ENCODE measurements around the gene PCDHA9. TPM values are rescaled to one million over a fixed set of nuclear protein-coding genes. Genes with fewer than 3 reads are reported as not detected.

Gene PCDHA9
- total RNA-seq, 2 experiments from 2014 or later = not detected

- peaks cover 74% of the 10 kb centered on the region for H3K27me3 Mint-ChIP-seq
- ATAC-seq (ENCODE audit: poor library complexity) = no peak
Observed at GRCh38 chr5:140877262-140877581, 29.0 kb downstream of the PCDHA9 start.

GRCh38 chr5:140881889-140882590 lies 33.9 kb downstream of the PCDHA9 start, which contains the start of gene PCDHA13:
PCDHA13 (plus strand) TSS chr5:140882124; CDS start chr5:140882269, 145 bp downstream.
- CTCF ChIA-PET = no interaction called here
- ATAC-seq (ENCODE audit: poor library complexity) (no peak), DNase-seq (no peak)
- TF ChIP-seq CTCF (IDR thresholded peaks at IDR 0.05) = no peak
- Mint-ChIP-seq H3K36me3 (ENCODE audit: low read depth) (peaks cover 15% of the 10 kb centered on the region), H3K27ac (no peak within 1 kb of the TSS), H3K9me3 (peaks cover 15% of the 10 kb centered on the region), H3K27me3 (peaks cover 56% of the 10 kb centered on the region), H3K4me1 (ENCODE audit: low read depth) (no peaks in the 10 kb centered on the region), H3K4me3 (no peak within 1 kb of the TSS)
- H3K36me3 ChIP-seq (ENCODE audit: insufficient read depth, low read length) = no peaks in the 10 kb centered on the region
- H3K4me3 ChIP-seq (ENCODE audit: low read length) = no peak within 1 kb of the TSS
- no peaks in the 10 kb centered on the region for H3K4me1 ChIP-seq (ENCODE audit: insufficient read depth, low read length)
- peaks cover 14 to 39% of the 10 kb centered on the region in 2 experiments for H3K9me3 ChIP-seq (ENCODE audit: control insufficient read depth in 1 of 2, insufficient read depth in 1 of 2, low read length in 2 of 2)
- intact Hi-C loops (cut with DNase I, micrococcal nuclease) = no loop called here
- POLR2A ChIA-PET = no interaction called here
- H3K27me3 ChIP-seq (ENCODE audit: control insufficient read depth in 1 of 2, insufficient read depth in 2 of 2, low read length in 2 of 2) = peaks cover 13 to 14% of the 10 kb centered on the region in 2 experiments
- no peak within 1 kb of the TSS for H3K27ac ChIP-seq (ENCODE audit: low read depth in 1 of 2, low read length in 2 of 2)

More at GRCh38 chr5:140877262-140877581, 29.0 kb downstream of the PCDHA9 start:
- Histone ChIP-seq H3K4me1 (ENCODE audit: insufficient read depth, low read length) (no peaks in the 10 kb centered on the region), H3K36me3 (ENCODE audit: insufficient read depth, low read length) (no peaks in the 10 kb centered on the region), H3K4me3 (ENCODE audit: low read length) (no peak overlapping the region), H3K27me3 (ENCODE audit: control insufficient read depth in 1 of 2, insufficient read depth in 2 of 2, low read length in 2 of 2) (peaks cover 20 to 27% of the 10 kb centered on the region in 2 experiments), H3K27ac (ENCODE audit: low read depth in 1 of 2, low read length in 2 of 2) (no peak overlapping the region), H3K9me3 (ENCODE audit: control insufficient read depth in 1 of 2, insufficient read depth in 1 of 2, low read length in 2 of 2) (peaks cover 23 to 29% of the 10 kb centered on the region in 2 experiments)
- Mint-ChIP-seq H3K9me3 (peaks cover 20% of the 10 kb centered on the region), H3K36me3 (ENCODE audit: low read depth) (peaks cover 15% of the 10 kb centered on the region), H3K4me1 (ENCODE audit: low read depth) (no peaks in the 10 kb centered on the region), H3K4me3 (no peak overlapping the region), H3K27ac (no peak overlapping the region)
- DNase-seq = no peak
- no peak for TF ChIP-seq CTCF (IDR thresholded peaks at IDR 0.05)
- ChIA-PET CTCF (no interaction called here), POLR2A (no interaction called here)
- intact Hi-C loops (cut with DNase I, micrococcal nuclease) = no loop called here

GRCh38 chr5:140882591-140882899 lies 34.4 kb downstream of the PCDHA9 start:
- no peak overlapping the region for H3K4me3 Mint-ChIP-seq
- Histone ChIP-seq H3K27ac (ENCODE audit: low read depth in 1 of 2, low read length in 2 of 2) (no peak overlapping the region), H3K27me3 (ENCODE audit: control insufficient read depth in 1 of 2, insufficient read depth in 2 of 2, low read length in 2 of 2) (peaks cover 13 to 14% of the 10 kb centered on the region in 2 experiments), H3K4me1 (ENCODE audit: insufficient read depth, low read length) (no peaks in the 10 kb centered on the region), H3K36me3 (ENCODE audit: insufficient read depth, low read length) (no peaks in the 10 kb centered on the region), H3K4me3 (ENCODE audit: low read length) (no peak overlapping the region), H3K9me3 (ENCODE audit: control insufficient read depth in 1 of 2, insufficient read depth in 1 of 2, low read length in 2 of 2) (peaks cover 14 to 34% of the 10 kb centered on the region in 2 experiments)
- intact Hi-C loops (cut with DNase I, micrococcal nuclease) = no loop called here
- ATAC-seq (ENCODE audit: poor library complexity) (no peak), DNase-seq (no peak)
- H3K27ac Mint-ChIP-seq = no peak overlapping the region
- H3K27me3 Mint-ChIP-seq = peaks cover 59% of the 10 kb centered on the region
- POLR2A ChIA-PET = no interaction called here
- TF ChIP-seq CTCF (IDR thresholded peaks at IDR 0.05) = no peak
- peaks cover 18% of the 10 kb centered on the region for H3K36me3 Mint-ChIP-seq (ENCODE audit: low read depth)
- peaks cover 18% of the 10 kb centered on the region for H3K9me3 Mint-ChIP-seq
- CTCF ChIA-PET = no interaction called here
- no peaks in the 10 kb centered on the region for H3K4me1 Mint-ChIP-seq (ENCODE audit: low read depth)
